ENCODE measurements around the gene TAF9.
"Not testable (repeated sequence)": the region's sequence is repeated elsewhere in the genome, so short reads cannot be mapped to it uniquely, and the experiment has no call there.

The TAF9 gene

GRCh38 chr5:69334793-69335268, 34.5 kb downstream of the TAF9 start:
- DNase-seq: peak; percentile 32

- not testable (repeated sequence) for DNase-seq
These were observed 35.5 kb downstream of the TAF9 start for GRCh38 chr5:69333668-69334315.

GRCh38 chr5:69331528-69332445, 37.5 kb downstream of the TAF9 start:
- no peak for DNase-seq

GRCh38 chr5:69329905-69330489, 39.3 kb downstream of the TAF9 start:
- DNase-seq: no peak

GRCh38 chr5:69326365-69326764, 43.0 kb downstream of the TAF9 start:
- no peak for DNase-seq

- DNase-seq: no peak
These were observed 51.9 kb downstream of the TAF9 start for GRCh38 chr5:69317391-69317790.

GRCh38 chr5:69315972-69316371, 53.3 kb downstream of the TAF9 start:
- no peak for DNase-seq

All from 8988T (cell line).